Mesenchymal stem cell (in vitro differentiated cells and primary cell): ENCODE data around the gene CABS1.

Experiments
- DNase-seq: peaks from one replicate; pipeline ENCODE4 v3.0.0-alpha.2; 2013
- H2AFZ ChIP-seq: one replicate; pipeline ENCODE4 v1.6.1; 2013; ENCODE audit warnings: low read depth, mild to moderate bottlenecking, control low read depth, inconsistent platforms, low read length, moderate library complexity
- H2AK5ac ChIP-seq: 2 replicates; pipeline ENCODE4 v1.6.1; 2013; ENCODE audit warnings: low read length, moderate library complexity, mild to moderate bottlenecking, inconsistent platforms; ENCODE audit not compliant: severe bottlenecking
- H2BK120ac ChIP-seq: one replicate; pipeline ENCODE4 v1.6.1; 2013; ENCODE audit warnings: low read depth, mild to moderate bottlenecking, inconsistent platforms, low read length, moderate library complexity
- H2BK12ac ChIP-seq, 2 experiments: one replicate each; pipeline ENCODE4 v1.6.1; 2013; ENCODE audit warnings: inconsistent platforms in 2 of 2, low read length in 2 of 2, mild to moderate bottlenecking in 2 of 2, moderate library complexity in 2 of 2, control low read depth in 1 of 2
- H2BK15ac ChIP-seq: one replicate; pipeline ENCODE4 v1.6.1; 2013; ENCODE audit warnings: mild to moderate bottlenecking, low read depth, inconsistent platforms; ENCODE audit not compliant: poor library complexity, severe bottlenecking
- H2BK5ac ChIP-seq: 2 replicates; pipeline ENCODE4 v1.6.1; 2013; ENCODE audit warnings: low read depth, mild to moderate bottlenecking, low read length, control low read depth, inconsistent platforms; ENCODE audit not compliant: poor library complexity, severe bottlenecking
- H3K14ac ChIP-seq, 2 experiments: one replicate each; pipeline ENCODE4 v1.6.1; 2013; ENCODE audit warnings: inconsistent platforms in 2 of 2, low read length in 2 of 2, control low read depth in 1 of 2, mild to moderate bottlenecking in 1 of 2, moderate library complexity in 1 of 2
- H3K18ac ChIP-seq, 2 experiments: one replicate each; pipeline ENCODE4 v1.6.1; 2013; ENCODE audit warnings: inconsistent platforms in 2 of 2, low read length in 2 of 2, control low read depth in 1 of 2, low read depth in 1 of 2, mild to moderate bottlenecking in 1 of 2
- H3K23ac ChIP-seq, 2 experiments: one replicate each; pipeline ENCODE4 v1.6.1; 2013; ENCODE audit warnings: inconsistent platforms in 2 of 2, low read length in 2 of 2, mild to moderate bottlenecking in 2 of 2, moderate library complexity in 2 of 2, control low read depth in 1 of 2
- H3K27ac ChIP-seq: 2 replicates; pipeline ENCODE4 v1.5.1; 2013; ENCODE audit warnings: mild to moderate bottlenecking, moderate library complexity, low read length, control low read depth, inconsistent platforms; ENCODE audit not compliant: poor library complexity, severe bottlenecking
- H3K27me3 ChIP-seq, 2 experiments: 2 replicates each; pipeline versions ENCODE4 v1.6.1 to v1.7.0; 2013; ENCODE audit warnings: low read length in 2 of 2, mild to moderate bottlenecking in 2 of 2, moderate library complexity in 2 of 2, control low read depth in 1 of 2, inconsistent platforms in 1 of 2; ENCODE audit not compliant: control insufficient read depth in 1 of 2, insufficient read depth in 1 of 2
- H3K36me3 ChIP-seq, 2 experiments: 2 replicates each; pipeline versions ENCODE4 v1.6.1 to v1.7.0; 2013; ENCODE audit warnings: low read length in 2 of 2, control low read depth in 1 of 2, inconsistent platforms in 1 of 2, low read depth in 1 of 2, mild to moderate bottlenecking in 1 of 2; ENCODE audit not compliant: insufficient read depth in 2 of 2, control insufficient read depth in 1 of 2
- H3K4ac ChIP-seq, 2 experiments: one replicate each; pipeline ENCODE4 v1.6.1; 2013; ENCODE audit warnings: inconsistent platforms in 2 of 2, low read length in 2 of 2, mild to moderate bottlenecking in 2 of 2, moderate library complexity in 2 of 2, control low read depth in 1 of 2, low read depth in 1 of 2
- H3K4me1 ChIP-seq: 2 replicates; pipeline ENCODE4 v1.6.1; 2013; ENCODE audit warnings: low read depth, low read length, control low read depth; ENCODE audit not compliant: control insufficient read depth, insufficient read depth
- H3K4me2 ChIP-seq: 2 replicates; pipeline ENCODE4 v1.6.1; 2013; ENCODE audit warnings: low read length, mild to moderate bottlenecking, inconsistent platforms; ENCODE audit not compliant: poor library complexity, severe bottlenecking
- H3K4me3 ChIP-seq, 2 experiments: 2 replicates each; pipeline versions ENCODE4 v1.5.1 to v1.7.0; 2013; ENCODE audit warnings: low read length in 2 of 2, mild to moderate bottlenecking in 2 of 2, control low read depth in 1 of 2, low read depth in 1 of 2; ENCODE audit not compliant: insufficient read depth in 1 of 2
- H3K79me1 ChIP-seq: replicated peaks from 2 replicates; pipeline ENCODE4 v1.6.1; 2013; ENCODE audit warnings: mild to moderate bottlenecking, control low read depth, low read length, inconsistent platforms; ENCODE audit not compliant: poor library complexity, severe bottlenecking
- H3K9ac ChIP-seq: 2 replicates; pipeline ENCODE4 v1.7.0; 2013; ENCODE audit warnings: mild to moderate bottlenecking, low read length, moderate library complexity
- H3K9me3 ChIP-seq: 2 replicates; pipeline ENCODE4 v1.7.0; 2013; ENCODE audit warnings: mild to moderate bottlenecking, low read length; ENCODE audit not compliant: control insufficient read depth
- H4K8ac ChIP-seq: one replicate; pipeline ENCODE4 v1.6.1; 2013; ENCODE audit warnings: inconsistent platforms, mild to moderate bottlenecking, low read length, moderate library complexity
- H4K91ac ChIP-seq: one replicate; pipeline ENCODE4 v1.6.1; 2013; ENCODE audit warnings: mild to moderate bottlenecking, low read length, inconsistent platforms
- WGBS: methylation state at CpG from one replicate; pipeline ENCODE4 v1.1.7; 2013; ENCODE audit warnings: mixed read lengths; 5-methylcytosine and 5-hydroxymethylcytosine counted together

CABS1 gene

DNA sequence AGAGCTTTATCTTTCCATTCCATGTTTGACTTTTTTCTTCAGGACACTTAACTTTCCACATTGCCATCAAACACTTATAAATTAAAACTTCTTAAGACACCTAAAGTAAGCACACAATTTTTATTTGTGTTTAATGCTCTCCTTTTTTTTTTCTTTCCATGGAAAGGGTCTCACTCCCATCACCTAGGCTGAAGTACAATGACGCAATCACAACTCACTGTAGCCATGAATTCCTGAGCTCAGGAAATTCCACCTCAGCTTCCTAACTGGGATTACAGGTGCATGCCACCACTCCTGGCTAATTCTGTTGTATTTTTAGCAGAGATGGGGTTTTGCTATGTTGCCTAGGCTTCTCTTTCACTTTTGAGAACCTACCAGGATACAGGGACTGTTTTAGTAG is 33.0 kb downstream of the CABS1 start:
- 100% methylated on average over 1 of the region's 1 CpG for WGBS

GRCh38 chr4:70371987-70372386 is 37.2 kb downstream of the CABS1 start:
- no peak overlapping the region for H2AFZ ChIP-seq

More for the DNA sequence above, 33.0 kb downstream of the CABS1 start:
- no peak overlapping the region for H2BK120ac ChIP-seq
- H3K4ac ChIP-seq: no peak overlapping the region
- H4K91ac ChIP-seq: no peak overlapping the region
- H3K9me3 ChIP-seq: no peaks in the 10 kb centered on the region
- H3K27ac ChIP-seq: no peak overlapping the region
- H3K9ac ChIP-seq: no peak overlapping the region
- H4K8ac ChIP-seq: no peak overlapping the region
- H3K14ac ChIP-seq: no peak overlapping the region
- no peak overlapping the region for H2BK5ac ChIP-seq
- no peak overlapping the region for H3K23ac ChIP-seq
- H2AK5ac ChIP-seq: no peak overlapping the region
- H3K36me3 ChIP-seq: no peaks in the 10 kb centered on the region
- no peak overlapping the region for H3K18ac ChIP-seq
- H3K4me3 ChIP-seq: no peak overlapping the region
- no peaks in the 10 kb centered on the region for H3K79me1 ChIP-seq
- no peak overlapping the region for H2AFZ ChIP-seq
- no peak overlapping the region for H3K4me2 ChIP-seq
- H3K4me1 ChIP-seq: no peaks in the 10 kb centered on the region
- DNase-seq: no peak
- no peaks in the 10 kb centered on the region for H3K27me3 ChIP-seq
- H2BK12ac ChIP-seq: no peak overlapping the region
- H2BK15ac ChIP-seq: no peak overlapping the region

DNA sequence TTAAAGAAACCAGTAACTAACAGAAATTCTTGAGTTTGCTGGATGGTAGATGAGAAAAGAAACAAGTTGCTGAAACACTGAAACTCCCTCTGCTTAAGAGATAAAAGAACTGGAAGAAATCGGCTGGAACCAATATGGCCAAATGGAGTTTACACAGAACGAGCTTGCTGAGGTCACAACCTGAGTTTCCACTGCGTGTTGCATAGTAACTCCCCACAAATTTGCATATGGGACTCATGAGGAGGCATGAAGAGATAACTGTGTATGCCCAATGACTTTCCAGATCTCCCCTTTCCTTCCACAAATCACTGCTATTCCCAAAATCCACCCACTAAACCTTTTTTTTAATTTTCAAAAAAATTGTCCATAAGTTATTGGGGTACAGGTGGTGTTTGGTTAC is 38.0 kb downstream of the CABS1 start:
- Histone ChIP-seq H3K9ac (no peak overlapping the region), H2BK120ac (no peak overlapping the region), H3K14ac (no peak overlapping the region), H2BK5ac (no peak overlapping the region), H4K91ac (no peak overlapping the region), H3K79me1 (no peaks in the 10 kb centered on the region), H3K4ac (no peak overlapping the region), H3K27me3 (no peaks in the 10 kb centered on the region), H3K27ac (no peak overlapping the region), H3K4me3 (no peak overlapping the region), H3K18ac (no peak overlapping the region), H2BK12ac (no peak overlapping the region), H3K4me1 (no peaks in the 10 kb centered on the region), H3K36me3 (no peaks in the 10 kb centered on the region), H3K23ac (no peak overlapping the region), H3K4me2 (no peak overlapping the region), H2AK5ac (no peak overlapping the region), H4K8ac (no peak overlapping the region), H2BK15ac (no peak overlapping the region), H3K9me3 (no peaks in the 10 kb centered on the region), H2AFZ (no peak overlapping the region)
- 71% methylated on average over 3 of the region's 3 CpGs for WGBS
- no peak for DNase-seq

More at GRCh38 chr4:70371987-70372386, 37.2 kb downstream of the CABS1 start:
- no peak for DNase-seq
- no peak overlapping the region for H3K14ac ChIP-seq
- H3K4me2 ChIP-seq: no peak overlapping the region
- no peaks in the 10 kb centered on the region for H3K36me3 ChIP-seq
- H3K23ac ChIP-seq: no peak overlapping the region
- H2BK5ac ChIP-seq: no peak overlapping the region
- H3K4me3 ChIP-seq: no peak overlapping the region
- H3K9me3 ChIP-seq: no peaks in the 10 kb centered on the region
- no peak overlapping the region for H4K91ac ChIP-seq
- no peak overlapping the region for H3K9ac ChIP-seq
- H2AK5ac ChIP-seq: no peak overlapping the region
- no peak overlapping the region for H2BK15ac ChIP-seq
- no peak overlapping the region for H4K8ac ChIP-seq
- H3K4ac ChIP-seq: no peak overlapping the region
- H3K27ac ChIP-seq: no peak overlapping the region
- no peaks in the 10 kb centered on the region for H3K27me3 ChIP-seq
- WGBS: 85% methylated on average over 3 of the region's 4 CpGs
- H3K4me1 ChIP-seq: no peaks in the 10 kb centered on the region
- no peak overlapping the region for H2BK120ac ChIP-seq
- no peaks in the 10 kb centered on the region for H3K79me1 ChIP-seq
- no peak overlapping the region for H2BK12ac ChIP-seq
- no peak overlapping the region for H3K18ac ChIP-seq

DNA sequence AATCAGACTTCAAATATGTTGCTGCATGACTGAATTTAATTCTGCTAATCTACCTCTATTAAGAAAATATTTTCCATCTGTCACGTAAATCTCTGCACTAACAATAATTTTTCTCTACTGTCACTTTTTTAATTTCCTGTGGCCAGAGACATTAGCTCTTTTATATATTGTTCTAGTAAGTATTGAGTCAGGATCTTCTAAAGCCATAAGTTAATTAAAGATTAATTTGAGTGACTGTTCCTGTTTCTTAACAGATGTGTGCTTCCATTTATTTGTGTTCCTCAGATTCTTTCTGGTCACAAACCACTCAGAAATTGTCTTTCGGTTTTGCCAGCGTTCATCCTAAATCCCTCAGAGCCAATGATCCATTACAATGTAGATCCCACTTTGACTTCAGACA is 45.8 kb downstream of the CABS1 start:
- Histone ChIP-seq H3K79me1 (no peaks in the 10 kb centered on the region), H3K18ac (no peak overlapping the region), H2BK15ac (no peak overlapping the region), H3K4me3 (no peak overlapping the region), H2BK120ac (no peak overlapping the region), H3K14ac (no peak overlapping the region), H3K36me3 (no peaks in the 10 kb centered on the region), H3K4me2 (no peak overlapping the region), H2AFZ (no peak overlapping the region), H2BK12ac (no peak overlapping the region), H4K91ac (no peak overlapping the region), H3K9ac (no peak overlapping the region), H3K4me1 (no peaks in the 10 kb centered on the region), H3K4ac (no peak overlapping the region), H3K23ac (no peak overlapping the region), H3K27ac (no peak overlapping the region), H3K9me3 (no peaks in the 10 kb centered on the region), H3K27me3 (no peaks in the 10 kb centered on the region), H4K8ac (no peak overlapping the region), H2BK5ac (no peak overlapping the region), H2AK5ac (no peak overlapping the region)
- 75% methylated on average over 1 of the region's 3 CpGs for WGBS
- DNase-seq: no peak
